GM21381 (cell line): ENCODE data around the gene CMTM4.
"Not testable (repeated sequence)": the region's sequence is repeated elsewhere in the genome, so short reads cannot be mapped to it uniquely, and the experiment has no call there.

Experiments
- ATAC-seq: cut with Tn5 transposase; IDR thresholded peaks from one replicate; pipeline ENCODE4 v1.9.1; 2021; ENCODE audit warnings: mild to moderate bottlenecking, moderate library complexity; ENCODE audit not compliant: unreplicated experiment

Gene CMTM4

GRCh38 chr16:66705790-66706505 lies 9.4 kb upstream of the CMTM4 start:
- ATAC-seq: no peak

- no peak for ATAC-seq
These were observed 7.1 kb upstream of the CMTM4 start for GRCh38 chr16:66703406-66704215.

GRCh38 chr16:66701516-66701915 lies 5.0 kb upstream of the CMTM4 start:
- no peak for ATAC-seq

GRCh38 chr16:66701026-66701425 lies 4.5 kb upstream of the CMTM4 start:
- no peak for ATAC-seq

DNA sequence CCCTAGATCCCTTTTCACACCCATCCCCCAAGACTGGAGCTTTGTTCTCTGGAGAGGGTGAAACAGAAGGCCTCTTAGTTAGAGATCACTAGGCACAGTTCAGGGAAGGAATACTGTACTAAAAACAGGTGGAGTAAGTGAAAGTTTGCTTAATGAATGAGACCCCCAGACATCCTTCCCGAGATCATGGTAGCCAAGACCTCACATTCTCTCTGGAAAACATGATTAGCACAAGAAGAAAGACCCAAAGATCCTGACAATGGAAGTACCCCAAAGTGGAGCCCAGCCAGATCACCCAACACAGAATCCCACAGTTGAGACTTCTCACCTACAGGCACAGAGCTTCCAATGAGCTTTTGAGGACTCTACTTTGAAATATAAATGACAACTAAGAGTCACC lies 3.4 kb upstream of the CMTM4 start:
- no peak for ATAC-seq

DNA sequence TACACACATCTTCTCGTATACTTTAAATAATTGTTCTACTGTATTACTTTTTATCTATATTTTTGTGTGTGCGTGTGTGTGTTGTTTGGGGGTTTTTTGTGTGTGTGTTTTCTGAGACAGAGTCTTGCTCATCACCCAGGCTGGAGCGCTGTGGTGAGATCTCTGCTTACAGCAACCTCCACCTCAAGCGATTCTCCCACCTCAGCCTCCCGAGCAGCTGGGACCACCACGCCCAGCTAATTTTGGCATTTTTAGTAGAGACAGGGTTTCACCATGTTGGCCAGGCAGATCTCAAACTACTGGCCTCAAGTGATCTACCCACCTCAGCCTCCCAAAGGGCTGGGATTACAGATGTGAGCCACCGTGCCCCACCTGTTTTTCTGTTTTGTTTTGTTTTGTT lies 1.5 kb upstream of the CMTM4 start:
- ATAC-seq: no peak

- peak; percentile 34 for ATAC-seq
These were observed 441 bp downstream of the CMTM4 start for GRCh38 chr16:66695935-66696668.

DNA sequence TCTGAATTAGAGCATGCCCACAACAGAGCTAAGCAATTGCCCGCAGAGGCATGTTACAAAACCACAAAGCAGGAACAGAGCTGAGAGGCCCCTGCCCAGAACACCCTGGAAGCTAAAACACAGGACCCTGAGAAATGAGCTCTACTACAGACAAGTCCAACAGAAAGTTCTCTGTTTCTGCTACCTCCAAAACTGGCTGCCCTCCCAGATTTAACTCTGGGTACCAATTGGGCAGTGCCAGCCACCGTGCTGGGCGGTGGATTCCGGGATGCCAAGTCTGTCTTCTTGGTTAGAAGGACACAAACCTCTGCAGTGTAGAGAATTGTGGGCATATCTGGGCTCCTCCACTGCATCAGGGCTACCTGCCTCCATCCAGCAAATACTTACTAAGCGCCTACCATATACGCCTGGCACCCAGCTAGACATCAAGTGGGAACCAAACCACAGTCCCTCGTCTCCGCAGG lies 1.0 kb downstream of the CMTM4 start:
- no peak for ATAC-seq

GRCh38 chr16:66693149-66693548 lies 3.4 kb downstream of the CMTM4 start:
- no peak for ATAC-seq

DNA sequence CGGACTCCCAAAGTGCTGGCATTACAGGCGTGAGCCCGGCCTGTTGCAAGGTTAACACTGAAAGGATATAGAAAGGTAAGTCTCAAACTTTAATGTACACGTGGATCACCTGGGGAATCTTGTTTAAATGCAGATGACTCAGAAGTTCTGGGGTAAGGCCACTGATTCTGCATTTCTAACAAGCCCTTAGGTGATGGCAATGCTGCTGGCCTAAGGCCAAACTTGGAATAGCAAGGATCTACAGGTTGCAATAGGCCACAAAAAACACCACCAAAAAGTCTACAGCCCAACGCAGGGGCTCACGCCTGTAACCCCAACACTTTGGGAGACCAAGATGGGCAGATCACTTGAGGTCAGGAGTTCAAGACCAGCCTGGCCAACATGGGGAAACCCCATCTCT lies 4.2 kb downstream of the CMTM4 start:
- no peak for ATAC-seq

GRCh38 chr16:66691234-66691633 lies 5.3 kb downstream of the CMTM4 start:
- ATAC-seq: no peak

DNA sequence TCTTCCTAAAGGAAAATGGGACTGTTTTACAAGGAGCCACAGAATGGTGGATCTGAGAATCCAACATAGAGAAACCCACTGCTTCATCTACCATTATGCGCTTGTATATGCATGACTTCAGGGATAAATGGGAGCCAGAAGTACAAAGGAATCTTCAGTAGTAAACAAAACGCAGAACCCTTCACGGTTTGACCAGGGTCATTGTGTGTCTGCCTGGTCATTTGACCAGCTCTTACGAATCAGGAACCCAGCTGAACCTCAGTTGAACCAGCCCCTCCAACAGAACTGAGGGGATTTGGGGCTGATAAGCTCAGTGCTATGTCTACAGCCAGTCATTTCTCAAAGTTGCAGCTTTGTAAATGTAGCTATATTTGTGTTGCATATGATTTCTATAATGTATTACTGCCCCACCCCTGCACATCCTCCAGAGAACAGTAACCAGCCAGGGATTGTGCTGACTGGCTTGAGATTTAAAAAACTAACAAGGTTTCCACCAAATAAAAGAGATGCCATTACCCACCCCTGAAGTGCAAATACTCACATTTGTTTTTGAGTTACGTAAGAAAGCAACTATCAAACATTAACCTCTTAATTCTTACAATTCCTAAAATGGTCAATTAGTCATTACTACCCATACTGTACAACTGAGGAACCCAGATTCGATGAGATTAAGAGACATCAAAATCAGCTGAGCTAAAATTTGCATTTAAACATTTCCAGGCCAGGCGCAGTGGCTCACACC lies 6.3 kb downstream of the CMTM4 start:
- ATAC-seq: no peak

DNA sequence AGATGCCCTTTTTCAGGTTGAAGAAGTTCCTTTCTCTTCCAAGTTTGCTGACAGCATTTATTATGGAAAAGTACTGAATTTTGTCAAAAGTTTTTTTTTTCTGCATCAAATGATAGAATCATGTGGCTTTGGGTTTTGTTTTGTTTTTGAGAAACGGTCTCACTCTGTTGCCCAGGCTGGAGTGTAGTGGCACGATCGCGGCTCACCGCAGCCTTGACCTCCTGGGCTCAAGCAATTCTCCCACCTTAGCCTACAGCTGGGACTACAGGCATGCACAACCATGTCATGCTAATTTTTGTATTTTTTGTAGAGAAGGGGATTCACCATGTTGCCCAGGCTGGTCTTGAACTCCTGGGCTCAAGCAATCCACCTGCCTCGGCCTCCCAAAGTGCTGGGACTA lies 7.3 kb downstream of the CMTM4 start:
- ATAC-seq: no peak

- ATAC-seq: no peak
These were observed 8.5 kb downstream of the CMTM4 start for GRCh38 chr16:66687906-66688625.

GRCh38 chr16:66685501-66686115 lies 10.9 kb downstream of the CMTM4 start:
- not testable (repeated sequence) for ATAC-seq

GRCh38 chr16:66682271-66682670 lies 14.3 kb downstream of the CMTM4 start:
- ATAC-seq: no peak

DNA sequence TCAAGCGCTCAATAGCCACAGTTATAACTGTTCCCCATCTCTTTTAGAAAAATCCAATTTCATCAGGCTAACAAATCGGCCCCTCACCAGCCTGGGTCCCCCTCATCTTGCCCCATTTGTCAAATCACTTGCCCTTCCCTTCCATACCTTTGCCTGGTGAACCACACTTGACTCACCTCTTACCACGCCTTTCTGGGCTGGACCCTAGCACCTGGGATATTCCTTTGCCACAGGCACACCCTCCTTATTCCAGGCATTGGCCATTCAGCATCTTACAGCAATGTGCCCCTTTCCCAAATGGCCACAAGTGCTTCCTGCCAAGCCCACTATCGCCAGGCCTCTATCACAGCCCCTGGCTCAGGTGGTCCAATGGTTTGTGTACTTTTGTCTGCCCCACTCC lies 14.9 kb downstream of the CMTM4 start:
- no peak for ATAC-seq

GRCh38 chr16:66678337-66678736 lies 18.2 kb downstream of the CMTM4 start:
- no peak for ATAC-seq

DNA sequence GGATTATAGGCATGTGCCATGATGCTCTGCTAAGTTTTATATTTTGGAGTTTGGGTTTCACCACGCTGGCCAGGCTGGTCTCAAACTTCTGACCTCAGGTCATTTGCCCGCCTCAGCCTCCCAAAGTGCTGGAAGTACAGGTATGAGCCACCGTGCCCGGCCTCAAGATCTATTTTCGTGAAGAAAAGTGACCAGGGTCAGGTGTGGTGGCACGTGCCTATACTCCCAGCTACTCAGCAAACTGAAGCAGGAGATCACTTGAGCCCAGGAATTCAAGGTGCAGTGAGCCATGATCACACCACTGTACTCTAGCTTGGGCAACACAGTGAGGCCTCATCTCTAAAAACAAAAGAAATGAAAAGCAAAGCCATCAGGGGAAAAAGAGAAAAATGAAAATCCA lies 18.7 kb downstream of the CMTM4 start:
- ATAC-seq: no peak

- no peak for ATAC-seq
These were observed 19.4 kb downstream of the CMTM4 start for GRCh38 chr16:66677179-66677578.
